Transverse colon (tissue), 4 donors: ENCODE data around the gene PHLDA3.
A peak's percentile ranks its signal among the peaks of the same experiment; 100 is the strongest.

Experiments
- EP300 ChIP-seq: sonication (generic); formaldehyde crosslinking; IDR thresholded peaks from one replicate; pipeline ENCODE4 v1.6.1; 2017; ENCODE audit warnings: antibody characterized with exemption, low read depth
- POLR2A ChIP-seq: fragments of 450-650 bp; IDR thresholded peaks from one replicate; pipeline ENCODE4 v1.6.1; 2016; ENCODE audit warnings: antibody characterized with exemption, mild to moderate bottlenecking, moderate library complexity
- POLR2AphosphoS5 ChIP-seq, 3 donors: sonication (generic); formaldehyde crosslinking; IDR thresholded peaks; one replicate each; pipeline ENCODE4 v1.6.1; 2016; ENCODE audit warnings: antibody characterized with exemption in 3 of 3
- TF ChIP-seq, protein P1 (sequence below), 5 experiments: fragments of 200-600 bp in 3 of 5; fragments of 450-650 bp in 2 of 5; sonication (generic) in 3 of 5; IDR thresholded peaks; 1 replicate in 2 of 5; 2 replicates in 3 of 5; pipeline ENCODE4 v1.5.1; 2016 to 2017; ENCODE audit warnings: antibody characterized with exemption in 5 of 5, inconsistent platforms in 3 of 5, mild to moderate bottlenecking in 2 of 5, moderate library complexity in 1 of 5

DNA sequence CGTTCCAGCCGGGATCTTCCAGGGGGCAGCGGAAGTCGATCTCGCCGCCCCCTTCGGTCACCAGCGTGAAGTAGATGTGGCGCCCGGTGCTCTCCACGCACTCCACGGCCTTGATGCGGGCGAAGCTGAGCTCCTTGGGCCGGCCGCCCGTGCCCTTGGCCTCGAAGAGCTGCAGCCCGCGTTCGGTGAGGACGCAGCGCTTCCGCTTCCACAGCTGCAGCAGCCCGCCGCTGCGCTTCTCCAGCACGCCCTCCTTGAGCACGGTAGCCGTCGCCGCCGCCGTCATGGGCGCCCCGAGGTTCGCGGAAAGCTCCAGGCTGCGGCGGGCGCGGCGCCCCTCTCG lies 516 bp downstream of the PHLDA3 start:
- peak in 1 of 3 donors; percentile 3 for TF ChIP-seq POLR2AphosphoS5 (IDR thresholded peaks at IDR 0.05)
- TF ChIP-seq, protein P1, sequence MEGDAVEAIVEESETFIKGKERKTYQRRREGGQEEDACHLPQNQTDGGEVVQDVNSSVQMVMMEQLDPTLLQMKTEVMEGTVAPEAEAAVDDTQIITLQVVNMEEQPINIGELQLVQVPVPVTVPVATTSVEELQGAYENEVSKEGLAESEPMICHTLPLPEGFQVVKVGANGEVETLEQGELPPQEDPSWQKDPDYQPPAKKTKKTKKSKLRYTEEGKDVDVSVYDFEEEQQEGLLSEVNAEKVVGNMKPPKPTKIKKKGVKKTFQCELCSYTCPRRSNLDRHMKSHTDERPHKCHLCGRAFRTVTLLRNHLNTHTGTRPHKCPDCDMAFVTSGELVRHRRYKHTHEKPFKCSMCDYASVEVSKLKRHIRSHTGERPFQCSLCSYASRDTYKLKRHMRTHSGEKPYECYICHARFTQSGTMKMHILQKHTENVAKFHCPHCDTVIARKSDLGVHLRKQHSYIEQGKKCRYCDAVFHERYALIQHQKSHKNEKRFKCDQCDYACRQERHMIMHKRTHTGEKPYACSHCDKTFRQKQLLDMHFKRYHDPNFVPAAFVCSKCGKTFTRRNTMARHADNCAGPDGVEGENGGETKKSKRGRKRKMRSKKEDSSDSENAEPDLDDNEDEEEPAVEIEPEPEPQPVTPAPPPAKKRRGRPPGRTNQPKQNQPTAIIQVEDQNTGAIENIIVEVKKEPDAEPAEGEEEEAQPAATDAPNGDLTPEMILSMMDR (IDR thresholded peaks at IDR 0.05) = no peak
- no peak for TF ChIP-seq EP300
- TF ChIP-seq POLR2A = no peak
